Prostate gland (tissue), 2 donors: ENCODE results near the gene IQGAP2.

Experiments
- CTCF ChIP-seq, 4 experiments: fragments of 200-600 bp in 2 of 4; fragments of 450-650 bp in 2 of 4; sonication (generic) in 2 of 4; IDR thresholded peaks; 1 replicate in 3 of 4; 2 replicates in 1 of 4; pipeline ENCODE4 v1.5.1; 2016 to 2019; ENCODE audit warnings: antibody characterized with exemption in 4 of 4, mild to moderate bottlenecking in 2 of 4, moderate library complexity in 2 of 4
- POLR2A ChIP-seq: fragments of 450-650 bp; IDR thresholded peaks from one replicate; pipeline ENCODE4 v1.6.1; 2016; ENCODE audit warnings: antibody characterized with exemption, mild to moderate bottlenecking
- POLR2AphosphoS5 ChIP-seq: sonication (generic); formaldehyde crosslinking; IDR thresholded peaks from one replicate; pipeline ENCODE4 v1.6.1; 2017; ENCODE audit warnings: antibody characterized with exemption

- TF ChIP-seq CTCF (IDR thresholded peaks at IDR 0.05) = no peak
- TF ChIP-seq POLR2A = no peak
- no peak for TF ChIP-seq POLR2AphosphoS5
Observed at GRCh38 chr5:76356887-76357286, 46.2 kb upstream of the IQGAP2 start.
